Cardiac muscle cell (in vitro differentiated cells and primary cell): ENCODE data around the gene ORM2. TPM values are rescaled to one million over a fixed set of nuclear protein-coding genes. Genes with fewer than 3 reads are reported as not detected.

Experiments used
- DNase-seq, 2 donors: peaks; one replicate each; pipeline versions ENCODE4 v3.0.0 to v3.0.0-alpha.2; 2010 to 2017; ENCODE audit warnings: low read depth in 1 of 2, low spot score in 1 of 2
- H3K27ac ChIP-seq: fragments of 200-600 bp; sonication (generic); 2 replicates; pipeline ENCODE4 v1.5.1; 2016
- H3K27me3 ChIP-seq: fragments of 200-600 bp; sonication (generic); 2 replicates; pipeline ENCODE4 v1.6.0; 2016; ENCODE audit warnings: control low read depth
- H3K36me3 ChIP-seq: fragments of 200-600 bp; sonication (generic); 2 replicates; pipeline ENCODE4 v1.5.1; 2016; ENCODE audit warnings: control low read depth
- H3K4me1 ChIP-seq: fragments of 200-600 bp; sonication (generic); 2 replicates; pipeline ENCODE4 v1.8.1; 2017; ENCODE audit warnings: low read depth, mild to moderate bottlenecking, mixed run types
- H3K4me3 ChIP-seq: fragments of 200-600 bp; sonication (generic); 2 replicates; pipeline ENCODE4 v1.5.1; 2016; ENCODE audit warnings: mild to moderate bottlenecking
- H3K9me3 ChIP-seq: fragments of 200-600 bp; sonication (generic); 2 replicates; pipeline ENCODE4 v1.5.1; 2017; ENCODE audit warnings: low read depth, mild to moderate bottlenecking, control low read depth
- CTCF ChIP-seq: IDR thresholded peaks from 2 replicates; pipeline ENCODE4 v1.5.1; 2012; ENCODE audit warnings: low read depth, mild to moderate bottlenecking, low read length
- polyA plus RNA-seq: library from polyadenylated mRNA; unstranded; fragments of >200 nt; fragmentation: Nextera tagmentation; extraction: Ambion mirVana; gene quantifications from 2 replicates; pipeline ENCODE4 v1.2.1, GENCODE V29; 2016
- total RNA-seq: library from RNA; depleted of rRNA; stranded (reverse); fragments of >200 nt; gene quantifications from 2 replicates; pipeline ENCODE4 v1.2.3, GENCODE V29; 2016

Gene ORM2
- total and polyA plus RNA-seq, 2 experiments from 2014 or later: not detected

GRCh38 chr9:114300153-114300845 lies 29.4 kb upstream of the ORM2 start:
- DNase-seq: no peak
- H3K27me3 ChIP-seq: no peaks in the 10 kb centered on the region
- H3K4me1 ChIP-seq: no peaks in the 10 kb centered on the region
- no peak for TF ChIP-seq CTCF
- H3K9me3 ChIP-seq: no peaks in the 10 kb centered on the region
- H3K4me3 ChIP-seq: no peak overlapping the region
- peaks cover 4% of the 10 kb centered on the region for H3K36me3 ChIP-seq
- H3K27ac ChIP-seq: no peak overlapping the region

GRCh38 chr9:114300846-114301797 lies 28.5 kb upstream of the ORM2 start:
- Histone ChIP-seq H3K27me3 (no peaks in the 10 kb centered on the region), H3K4me1 (no peaks in the 10 kb centered on the region), H3K9me3 (no peaks in the 10 kb centered on the region), H3K36me3 (no peaks in the 10 kb centered on the region), H3K27ac (no peak overlapping the region), H3K4me3 (no peak overlapping the region)
- no peak for TF ChIP-seq CTCF
- no peak for DNase-seq

- H3K36me3 ChIP-seq: no peaks in the 10 kb centered on the region
- no peak overlapping the region for H3K27ac ChIP-seq
- no peak overlapping the region for H3K4me3 ChIP-seq
- H3K9me3 ChIP-seq: no peaks in the 10 kb centered on the region
- no peak for DNase-seq
- no peaks in the 10 kb centered on the region for H3K4me1 ChIP-seq
- TF ChIP-seq CTCF: no peak
- H3K27me3 ChIP-seq: no peaks in the 10 kb centered on the region
Measured at GRCh38 chr9:114301798-114302565, 27.7 kb upstream of the ORM2 start.

- Histone ChIP-seq H3K4me1 (no peaks in the 10 kb centered on the region), H3K27ac (no peak overlapping the region), H3K4me3 (no peak overlapping the region), H3K36me3 (no peaks in the 10 kb centered on the region), H3K9me3 (no peaks in the 10 kb centered on the region), H3K27me3 (no peaks in the 10 kb centered on the region)
- no peak for DNase-seq
- no peak for TF ChIP-seq CTCF
Measured at GRCh38 chr9:114302727-114303126, 26.9 kb upstream of the ORM2 start.

- Histone ChIP-seq H3K27ac (no peak overlapping the region), H3K36me3 (no peaks in the 10 kb centered on the region), H3K4me1 (no peaks in the 10 kb centered on the region), H3K9me3 (no peaks in the 10 kb centered on the region), H3K4me3 (no peak overlapping the region), H3K27me3 (no peaks in the 10 kb centered on the region)
- DNase-seq: no peak
- TF ChIP-seq CTCF: no peak
Measured at GRCh38 chr9:114303571-114303970, 26.1 kb upstream of the ORM2 start.
